CD4-positive, alpha-beta T cell treated with Interleukin-21 for 1 hour (primary cell): ENCODE results near the gene FBLN2.
"Not testable (repeated sequence)": the region's sequence is repeated elsewhere in the genome, so short reads cannot be mapped to it uniquely, and the experiment has no call there.

Experiments used
- DNase-seq: peaks from one replicate; pipeline ENCODE4 v3.0.0-alpha.2; 2020

Gene FBLN2

DNA sequence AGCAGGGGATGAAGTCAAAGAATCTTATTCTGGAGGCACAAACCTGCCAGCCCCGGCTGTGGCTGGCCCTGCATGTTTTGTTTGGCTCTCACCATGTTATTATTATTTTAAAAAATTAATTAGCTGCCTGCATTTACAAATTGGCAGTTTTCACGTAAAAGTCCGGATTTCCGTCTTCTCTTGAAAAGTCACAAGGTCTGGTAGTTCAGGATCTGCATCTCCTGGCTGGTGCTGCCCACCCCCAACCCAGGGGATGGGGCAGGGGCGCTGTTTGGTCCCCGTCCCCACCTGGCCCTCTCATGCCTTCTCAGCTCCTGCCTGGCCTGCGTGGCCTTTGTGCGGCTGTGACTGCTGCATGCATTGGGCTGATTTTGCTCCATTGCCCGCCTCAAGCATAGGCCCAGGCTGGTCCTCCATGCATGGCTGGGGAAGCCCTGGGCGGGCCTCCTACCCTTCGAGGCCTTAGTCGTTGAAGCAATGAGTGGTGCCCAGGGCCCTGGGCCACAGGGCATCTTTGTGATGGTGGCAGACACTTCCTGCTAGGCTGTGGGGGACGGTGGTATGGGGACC lies 2.0 kb downstream of the FBLN2 start:
- no peak for DNase-seq

DNA sequence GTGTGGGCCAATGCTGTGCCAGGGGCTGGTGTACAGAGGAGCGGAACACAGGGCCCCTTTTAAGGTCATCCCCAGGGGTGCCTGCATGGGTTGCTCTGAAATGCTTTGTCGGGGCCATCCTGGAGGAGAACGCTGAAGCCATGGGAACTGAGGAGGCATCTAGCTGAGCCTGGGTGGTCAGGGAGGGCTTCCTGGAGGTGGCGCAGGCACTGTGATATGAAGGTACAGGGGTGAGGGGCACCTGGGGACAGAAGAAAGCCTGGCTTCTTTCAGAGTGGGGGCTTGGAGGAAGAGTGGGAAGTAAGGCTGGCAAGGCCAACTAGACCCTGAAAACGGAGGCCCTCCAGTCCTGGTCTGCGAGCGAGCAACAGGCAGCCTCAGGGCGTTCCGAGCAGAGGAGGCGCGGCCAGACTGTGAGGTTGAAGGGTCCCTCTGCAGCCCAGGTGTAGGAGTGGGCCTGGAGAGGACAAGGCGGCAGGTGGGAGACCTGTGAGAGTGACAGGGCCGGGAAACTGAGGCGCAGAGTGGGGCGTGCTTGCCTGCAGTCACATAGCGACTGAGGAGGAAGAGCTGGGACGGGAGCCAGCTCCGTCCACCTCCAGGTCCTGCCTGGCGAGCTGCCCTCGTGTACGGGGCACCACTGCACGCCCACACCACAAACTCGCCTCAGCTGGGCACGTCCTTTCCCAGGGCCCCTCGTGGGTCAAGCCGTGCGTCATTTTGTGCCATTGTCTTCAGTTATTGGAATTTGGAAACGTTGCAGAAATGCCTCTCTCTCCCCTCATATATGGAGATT lies 4.1 kb downstream of the FBLN2 start:
- DNase-seq: no peak

DNA sequence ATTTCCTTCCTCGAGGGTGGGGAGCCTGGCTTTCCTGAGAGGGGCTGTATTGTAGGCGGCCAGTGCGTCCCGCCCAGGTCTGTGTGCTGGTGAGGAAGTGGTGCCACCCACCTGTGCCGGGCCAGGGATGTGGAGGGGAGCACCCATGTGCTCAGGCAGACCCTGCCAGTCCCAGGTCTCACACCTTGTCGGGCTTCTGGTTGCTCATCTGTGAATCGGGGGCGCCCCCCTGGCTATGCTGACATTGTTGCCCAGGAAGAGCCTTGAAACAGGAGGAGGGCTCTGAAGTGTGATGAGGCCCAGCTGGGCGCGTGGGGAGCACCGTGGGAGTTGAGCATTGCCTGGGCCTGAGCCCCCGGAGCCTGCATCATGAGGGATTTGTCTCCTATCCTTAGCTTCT lies 4.8 kb downstream of the FBLN2 start:
- no peak for DNase-seq

DNA sequence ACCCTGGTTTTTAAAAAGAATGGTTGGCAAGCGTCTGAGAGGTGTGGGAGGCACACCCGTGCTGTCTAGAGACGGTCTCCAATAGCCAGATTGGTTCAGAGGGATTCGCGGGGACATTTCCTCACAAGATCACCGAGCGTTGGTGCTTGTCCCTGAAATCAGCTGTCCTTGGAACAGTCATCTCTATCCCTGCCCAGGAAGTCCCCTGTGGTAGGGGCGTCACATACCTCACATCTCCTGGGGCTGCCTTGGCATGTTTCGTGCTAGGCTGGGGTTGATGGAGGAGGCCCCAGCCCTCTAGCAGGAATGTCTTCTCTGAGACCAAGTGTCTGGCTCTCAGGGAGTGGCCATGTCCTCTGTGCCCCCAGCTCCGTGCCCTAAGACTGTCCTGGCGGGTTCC lies 6.8 kb downstream of the FBLN2 start:
- DNase-seq: no peak

DNA sequence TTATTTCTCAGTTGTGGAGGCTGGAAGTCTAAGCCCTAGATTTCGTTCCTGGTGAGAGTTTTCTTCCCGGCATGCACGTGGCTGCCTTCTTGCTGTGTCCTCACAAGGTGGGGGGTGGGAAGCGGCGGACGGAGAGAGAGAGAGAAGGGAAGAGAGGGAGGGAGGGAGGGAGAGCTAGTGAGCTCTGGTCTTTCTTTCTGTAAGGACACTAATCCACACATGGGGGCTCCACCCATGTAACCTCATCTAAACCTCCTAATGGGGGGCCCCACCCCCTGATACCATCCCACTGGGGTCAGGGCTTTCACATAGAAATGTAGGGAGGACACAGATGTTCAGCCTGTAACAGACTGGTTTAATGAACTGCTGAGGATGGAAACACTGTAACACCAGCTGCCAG lies 7.3 kb downstream of the FBLN2 start:
- DNase-seq: no peak

DNA sequence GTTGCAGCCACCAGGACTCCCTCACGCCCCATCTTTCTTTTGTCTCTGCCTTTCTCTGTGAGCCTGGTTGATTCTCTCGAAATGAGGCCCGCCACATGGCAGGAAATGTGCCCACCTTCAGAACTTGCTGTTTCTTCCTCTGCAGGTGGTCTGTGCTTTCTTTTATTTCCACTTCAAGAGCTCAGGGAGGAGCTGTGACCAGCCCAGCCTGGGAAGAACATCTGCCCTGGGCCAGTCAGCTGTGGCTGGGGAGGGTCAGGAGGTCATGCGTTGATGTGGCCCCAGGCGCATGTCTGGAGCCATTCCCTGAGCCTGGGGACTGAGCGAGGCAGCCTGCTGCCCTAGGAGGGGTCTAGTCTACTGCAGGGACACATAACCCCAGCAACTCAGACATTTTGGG lies 8.0 kb downstream of the FBLN2 start:
- DNase-seq: no peak

DNA sequence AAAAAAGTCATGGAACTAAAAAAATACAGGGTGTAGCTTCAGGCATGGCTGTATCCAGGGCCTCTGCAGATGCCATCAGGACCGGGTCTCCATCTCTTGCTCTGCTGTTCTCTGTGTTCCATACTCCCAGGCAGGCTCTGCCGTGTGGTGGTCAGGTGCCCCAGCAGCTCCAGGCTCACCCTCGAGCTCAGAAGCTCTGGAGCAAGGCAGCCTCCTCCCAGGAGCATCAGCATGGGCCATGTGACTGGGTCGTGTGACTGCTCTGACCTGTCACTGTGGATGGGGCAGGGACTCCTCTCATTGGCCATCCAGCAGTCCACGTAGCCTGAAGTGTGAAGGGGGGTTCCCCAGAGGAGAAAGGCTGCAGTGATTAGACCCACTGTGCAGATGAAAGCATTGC lies 8.5 kb downstream of the FBLN2 start:
- no peak for DNase-seq

DNA sequence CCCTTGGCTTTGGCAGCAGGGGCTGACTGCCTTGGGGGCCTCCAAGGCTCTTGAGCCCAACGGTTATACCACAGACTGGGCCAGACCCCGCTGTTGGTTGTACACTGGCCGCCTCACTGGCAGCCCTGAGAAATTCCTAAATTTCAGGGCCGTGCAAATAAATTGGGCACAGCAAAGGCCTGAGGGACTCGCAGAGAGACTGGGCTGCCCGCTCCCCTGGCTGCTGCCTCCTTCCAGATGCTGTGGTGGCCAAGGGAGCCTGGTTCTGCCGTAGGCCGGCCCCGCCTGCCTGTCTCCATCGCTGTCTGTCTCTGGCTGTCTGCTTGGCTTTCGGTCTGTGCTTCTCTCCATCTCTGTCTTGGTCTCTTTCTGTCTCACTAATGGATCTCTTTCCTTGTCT lies 9.0 kb downstream of the FBLN2 start:
- DNase-seq: no peak

DNA sequence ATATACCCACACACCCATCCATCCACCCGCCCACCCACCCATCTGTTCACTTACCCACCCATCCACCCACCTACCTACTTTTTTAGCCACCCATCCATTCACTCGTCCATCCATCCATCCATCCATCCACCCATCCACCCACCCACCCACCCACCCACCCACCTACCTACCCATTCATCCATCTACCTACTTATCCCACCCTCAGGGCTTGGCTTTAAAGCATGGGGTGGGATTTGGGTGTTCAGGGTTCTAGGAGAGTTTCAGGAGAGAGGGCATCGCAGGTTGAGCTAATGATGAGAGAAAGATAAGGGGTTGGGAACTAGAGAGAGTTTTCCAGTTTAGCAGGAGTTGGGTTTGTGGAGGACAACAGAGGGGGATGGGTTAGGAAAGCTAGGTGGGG lies 9.7 kb downstream of the FBLN2 start:
- no peak for DNase-seq

DNA sequence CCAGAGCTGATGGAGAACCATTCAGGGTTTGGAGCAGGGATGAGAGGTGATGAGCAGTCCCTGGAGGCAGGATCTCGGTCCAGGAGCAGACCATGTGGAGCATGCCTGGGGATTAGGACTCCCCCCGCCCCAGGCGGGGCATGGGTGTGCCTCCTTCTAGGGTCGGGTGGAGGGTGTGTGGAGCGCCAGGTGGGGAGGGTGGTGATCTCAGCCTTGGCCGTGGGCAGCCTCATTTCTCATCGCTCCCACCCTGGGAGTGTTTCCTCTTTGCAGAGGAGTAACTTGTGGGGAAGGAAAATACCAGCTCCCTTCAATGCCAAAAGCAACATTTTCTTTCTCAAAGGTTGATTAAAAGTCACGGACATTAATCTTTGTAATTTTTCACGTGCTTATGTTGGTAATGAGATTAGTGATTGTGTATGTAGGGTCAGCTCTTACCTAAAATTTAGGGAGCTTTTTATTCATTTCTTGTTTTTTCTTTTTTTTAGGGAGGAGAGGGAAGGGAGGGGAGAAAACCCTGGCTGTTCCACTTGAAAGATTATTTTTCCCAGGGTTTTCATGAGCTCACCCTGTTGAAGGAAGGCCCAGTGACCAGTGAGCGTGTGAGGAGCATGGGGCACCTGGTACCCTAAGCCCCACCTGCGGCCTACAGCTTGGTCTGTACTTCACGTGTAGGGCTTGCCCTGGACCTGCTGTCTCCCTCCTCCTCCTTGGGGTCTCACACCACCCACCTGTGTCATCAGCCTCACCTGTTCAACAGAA lies 11.0 kb downstream of the FBLN2 start:
- DNase-seq: no peak

DNA sequence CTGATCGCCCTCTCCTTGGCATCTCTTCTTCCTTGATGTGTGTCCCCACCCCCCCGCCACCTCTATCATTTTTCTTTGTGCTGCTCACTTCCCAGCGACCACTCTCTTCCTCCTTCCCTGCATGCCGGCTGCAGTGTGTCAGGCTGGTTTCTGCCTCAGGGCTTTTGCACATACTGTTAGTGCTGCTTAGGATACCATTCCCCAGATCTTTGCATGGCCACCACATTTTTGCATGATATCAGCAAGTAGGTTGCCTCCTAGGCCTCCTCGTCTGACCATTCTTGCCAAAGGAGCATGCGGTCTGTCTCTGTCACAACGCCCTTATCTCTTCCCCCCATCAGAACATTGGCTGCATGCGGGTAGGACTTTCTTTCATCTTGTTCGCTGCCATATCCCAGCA lies 12.5 kb downstream of the FBLN2 start:
- no peak for DNase-seq

DNA sequence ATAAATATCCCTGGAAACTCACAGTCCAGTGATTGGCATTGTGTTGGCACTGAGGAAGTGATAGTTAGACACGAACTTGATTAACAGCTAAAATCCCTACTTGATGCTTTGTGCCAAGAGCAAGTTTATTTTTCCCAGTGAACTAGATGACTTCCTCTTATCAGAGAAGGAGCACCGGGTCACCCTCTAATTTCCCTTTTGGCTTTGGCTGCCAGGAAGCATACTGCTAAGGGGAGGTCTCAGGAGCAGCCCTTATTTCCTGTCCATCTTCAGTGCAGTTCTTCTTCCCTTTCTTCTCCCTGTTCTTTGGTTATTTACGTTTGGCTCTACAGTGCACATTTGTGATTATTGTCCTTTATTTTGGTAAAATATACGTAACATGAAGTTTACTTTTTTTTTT lies 13.0 kb downstream of the FBLN2 start:
- DNase-seq: no peak

DNA sequence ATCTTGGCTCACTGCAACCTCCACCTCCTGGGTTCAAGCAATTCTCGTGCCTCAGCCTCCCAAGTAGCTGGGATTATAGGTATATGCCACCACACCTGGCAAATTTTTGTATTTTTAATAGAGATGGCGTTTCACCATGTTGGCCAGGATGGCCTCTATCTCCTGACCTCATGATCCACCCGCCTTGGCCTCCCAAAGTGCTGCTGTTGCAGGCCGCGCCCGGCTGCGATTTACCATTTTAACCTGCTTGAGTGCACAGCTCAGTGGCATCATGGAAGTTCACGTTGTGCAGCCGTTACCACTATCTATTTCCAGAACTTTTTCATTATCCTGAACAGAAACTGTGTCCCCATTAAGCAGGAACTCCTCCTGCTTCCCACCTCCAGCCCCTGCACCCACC lies 13.5 kb downstream of the FBLN2 start:
- not testable (repeated sequence) for DNase-seq

DNA sequence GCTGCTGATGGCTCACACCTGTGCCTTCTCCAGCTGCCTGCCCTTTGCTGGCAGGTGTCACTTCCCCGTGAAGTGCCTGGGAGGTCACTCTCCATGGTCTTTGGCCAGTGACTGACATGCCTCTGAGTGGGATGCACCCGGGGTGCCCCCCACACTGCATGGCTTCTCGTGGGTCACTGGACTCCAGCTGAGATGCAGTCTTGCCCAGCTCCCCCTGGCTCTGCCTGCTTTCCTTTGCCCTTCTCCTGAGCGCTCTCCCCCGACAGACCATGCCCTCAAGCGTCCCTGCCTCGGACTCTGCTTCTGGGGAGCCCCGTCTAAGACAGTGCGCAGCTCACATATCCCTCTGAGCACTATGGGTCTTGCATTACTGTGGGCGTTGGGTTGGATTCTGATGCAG lies 14.4 kb downstream of the FBLN2 start:
- no peak for DNase-seq

DNA sequence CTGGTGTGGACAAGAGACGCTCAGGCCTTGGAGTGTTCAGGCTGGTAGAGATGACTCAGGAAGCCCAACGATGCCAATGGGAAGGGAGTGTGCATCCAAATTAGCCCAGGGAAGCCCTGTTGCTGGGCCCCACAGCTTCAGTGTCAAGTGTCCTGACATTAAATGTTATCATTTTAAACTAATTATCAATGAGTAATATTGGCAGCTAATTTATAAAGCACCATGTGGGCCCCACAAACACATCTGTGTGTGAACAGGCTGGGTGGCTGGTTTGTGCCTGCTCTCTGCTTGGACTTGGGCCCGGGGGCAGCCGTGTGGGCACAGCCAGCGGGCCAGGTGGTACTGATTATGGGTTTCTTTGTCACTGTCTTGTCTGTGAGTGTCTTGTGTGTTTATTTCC lies 15.0 kb downstream of the FBLN2 start:
- DNase-seq: no peak

DNA sequence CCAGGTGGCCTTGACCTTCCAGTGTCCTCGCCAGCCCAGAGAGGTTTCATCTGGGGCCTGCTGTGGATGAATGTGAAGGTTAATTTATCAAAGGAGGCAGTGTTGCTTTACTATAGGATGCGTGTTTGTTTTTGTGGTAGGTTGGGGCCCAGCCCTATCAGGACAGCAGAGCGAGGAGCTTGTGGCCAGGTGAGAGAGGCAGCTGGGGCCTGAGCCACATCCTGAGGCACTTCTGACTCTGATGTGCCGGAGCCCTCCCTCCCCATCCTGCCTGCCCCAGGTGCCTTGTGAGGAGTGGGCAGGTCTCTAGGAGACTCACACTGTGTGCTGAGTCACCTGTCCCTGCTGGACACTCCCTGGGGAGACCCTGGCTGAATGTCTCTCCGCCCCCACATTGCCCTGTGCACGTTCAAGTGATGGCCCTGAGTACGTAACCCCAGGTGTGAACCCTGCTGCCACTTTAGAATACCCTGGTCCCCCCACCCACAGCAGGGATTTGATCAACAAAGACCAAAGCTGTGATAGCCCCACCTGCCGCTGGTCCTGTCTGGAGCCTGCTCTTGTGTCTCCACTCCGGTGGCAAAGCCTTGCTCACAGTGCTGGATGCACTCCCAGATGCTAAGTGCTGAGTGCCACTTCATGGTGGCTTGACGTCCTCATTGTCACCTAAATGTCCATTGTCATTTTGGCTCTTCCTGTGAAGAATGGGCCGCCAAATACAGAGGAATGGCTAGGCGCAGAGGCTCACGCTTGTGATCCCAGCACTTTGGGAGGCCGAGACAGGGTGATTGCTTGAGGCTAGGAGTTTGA lies 16.0 kb downstream of the FBLN2 start:
- no peak for DNase-seq

DNA sequence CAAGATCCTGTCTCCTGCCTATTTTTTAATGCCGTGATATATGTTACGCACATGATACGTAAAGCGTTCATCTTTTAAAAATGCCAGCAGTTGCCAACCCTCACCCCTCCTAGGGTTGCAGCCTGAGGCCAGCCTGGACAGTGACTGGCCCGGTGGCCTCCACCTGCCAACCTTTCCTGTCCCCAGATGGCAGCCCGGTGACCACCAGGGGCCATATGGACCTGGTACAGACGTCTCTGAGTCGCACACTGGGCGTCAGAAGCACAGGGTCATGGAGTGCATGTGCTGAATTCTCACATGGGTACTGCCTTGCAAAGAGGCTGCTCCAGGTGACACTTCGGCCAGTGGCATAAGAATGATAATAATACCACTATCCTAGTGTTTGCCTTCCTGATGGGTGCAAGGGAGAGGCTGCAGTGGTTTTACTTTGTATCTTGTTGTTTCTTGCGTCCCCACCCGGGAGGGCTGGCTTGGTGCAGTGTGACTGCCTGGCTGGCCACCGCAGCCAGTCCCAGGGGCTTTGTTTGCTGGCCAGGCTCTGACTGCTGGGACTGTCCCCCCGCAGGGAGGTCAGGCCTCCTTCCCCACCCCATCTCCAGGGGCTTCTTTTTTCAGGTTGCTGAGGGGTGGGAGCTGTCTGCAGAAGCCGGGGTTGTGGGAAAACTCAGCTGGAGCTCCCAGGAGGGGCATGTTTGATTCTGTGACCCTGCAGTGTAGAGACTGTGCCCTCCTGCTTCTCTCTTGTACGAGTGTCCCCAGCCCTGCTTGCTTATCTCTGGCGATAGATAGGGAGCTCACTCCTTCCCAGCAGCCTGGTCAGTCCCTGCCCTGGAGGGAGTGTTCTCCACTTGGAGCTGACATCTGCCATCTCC lies 16.9 kb downstream of the FBLN2 start:
- no peak for DNase-seq

DNA sequence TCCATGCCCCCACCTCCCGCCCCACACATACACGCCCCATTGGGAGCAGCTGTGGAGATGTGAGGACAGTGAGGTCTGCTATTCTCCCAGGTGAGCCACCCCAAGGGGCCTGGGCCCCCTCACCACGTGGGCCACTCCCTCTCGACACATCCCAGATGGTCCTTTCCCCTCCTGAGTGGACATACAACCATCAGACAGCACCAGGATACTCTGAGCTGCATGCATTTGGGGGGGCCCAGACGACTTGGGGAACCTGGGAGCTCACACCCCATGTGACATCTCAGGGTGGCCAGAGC lies 17.5 kb downstream of the FBLN2 start:
- DNase-seq: no peak

DNA sequence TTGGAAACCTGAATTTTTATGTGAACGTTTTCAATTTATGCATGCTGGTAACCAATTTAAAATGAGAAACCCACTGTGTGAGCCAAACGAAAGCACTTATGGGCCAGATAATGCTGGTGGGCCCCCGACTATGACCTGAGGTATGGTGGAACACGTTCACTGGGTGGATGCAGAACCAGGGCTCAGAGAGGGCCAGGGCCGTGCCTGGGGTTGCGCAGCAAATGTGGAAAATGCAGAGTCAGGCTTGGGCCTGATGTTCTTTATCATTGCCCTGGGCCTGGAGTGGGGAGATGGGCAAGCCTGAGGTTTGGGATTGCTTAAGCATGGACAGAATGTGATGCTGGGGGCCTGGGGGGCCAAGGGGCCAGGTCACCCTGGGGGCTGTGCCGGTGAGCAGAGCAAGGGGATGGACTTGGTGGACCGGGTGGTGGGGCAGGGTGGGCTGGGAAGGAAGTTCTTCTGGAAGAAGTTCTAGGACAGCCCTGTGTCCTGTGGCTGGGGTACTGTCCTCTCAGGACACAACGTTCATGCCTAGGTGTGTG lies 17.9 kb downstream of the FBLN2 start:
- no peak for DNase-seq

DNA sequence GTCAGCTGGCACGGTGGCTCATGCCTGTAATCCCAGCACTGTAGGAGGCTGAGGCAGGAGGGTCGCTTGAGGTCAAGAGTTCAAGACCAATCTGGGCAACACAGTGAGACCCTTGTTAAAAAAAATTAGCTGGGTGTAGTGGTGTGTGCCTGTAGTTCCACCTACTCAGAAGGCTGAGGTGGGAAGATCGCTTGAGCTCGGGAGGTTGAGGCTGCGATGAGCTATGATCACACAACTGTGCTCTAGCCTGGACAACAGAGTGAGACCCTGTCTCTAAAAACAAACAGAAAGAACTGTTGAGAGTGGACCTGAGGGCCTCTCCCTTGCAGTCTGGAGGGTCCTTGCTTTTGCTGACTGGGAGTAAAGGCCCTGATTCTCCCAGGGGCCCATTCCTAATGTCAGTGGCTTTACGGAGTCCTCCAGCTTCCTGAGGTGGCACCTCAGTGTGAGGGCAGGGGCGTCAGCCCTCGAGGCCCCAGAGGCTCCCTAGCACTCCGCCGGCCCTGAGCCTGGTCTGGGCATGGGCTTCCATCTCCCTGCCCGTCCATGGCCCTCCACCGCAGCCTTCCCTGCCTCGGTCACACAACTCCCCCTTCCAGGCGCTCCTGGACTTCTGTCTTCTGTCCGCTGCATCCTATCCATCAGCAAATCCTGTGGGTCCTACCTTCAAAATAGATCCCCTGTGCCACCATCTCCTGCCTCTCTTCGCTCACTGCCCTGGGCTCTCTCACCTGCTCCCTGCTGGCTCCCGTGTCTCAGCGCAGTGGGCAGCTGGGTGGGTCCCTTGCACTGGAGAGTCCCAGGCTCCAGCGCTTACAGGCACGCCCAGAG lies 19.0 kb downstream of the FBLN2 start:
- DNase-seq: no peak

DNA sequence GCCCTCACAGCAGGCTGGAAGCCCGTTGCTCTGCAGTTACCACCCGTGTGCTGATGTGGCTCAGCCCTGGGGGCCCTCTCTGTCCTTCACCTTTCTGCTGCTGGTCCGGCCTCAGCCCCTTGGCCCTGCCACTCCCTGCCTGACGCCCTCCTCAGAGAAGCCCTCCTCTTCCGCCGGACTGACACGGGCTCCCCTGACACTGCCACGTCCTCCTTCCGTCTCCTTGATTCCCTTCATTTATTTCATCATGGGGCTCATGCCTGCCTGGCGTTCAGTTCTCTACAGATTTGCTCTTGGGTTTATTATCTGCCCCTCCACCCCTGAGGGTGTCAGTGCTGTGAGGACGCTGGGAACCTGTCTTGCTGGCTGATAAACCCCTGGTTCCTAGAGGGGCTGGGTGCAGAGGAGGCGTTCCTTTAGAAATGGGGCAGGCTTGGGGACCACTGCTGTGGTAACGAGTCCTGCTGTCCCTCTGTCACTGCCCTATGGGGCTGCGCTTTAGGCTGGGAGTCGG lies 19.6 kb downstream of the FBLN2 start:
- DNase-seq: no peak
